ENCODE data around the gene IGSF11.
"Not testable (repeated sequence)": the region's sequence is repeated elsewhere in the genome, so short reads cannot be mapped to it uniquely, and the experiment has no call there.

IGSF11 gene

GRCh38 chr3:118886708-118887107 lies 147.9 kb downstream of the IGSF11 start:
- DNase-seq (ENCODE audit: low read depth in 2 of 2, low spot score in 1 of 2) = no peak

GRCh38 chr3:118884748-118885206 lies 149.9 kb downstream of the IGSF11 start:
- DNase-seq (ENCODE audit: low read depth in 2 of 2, low spot score in 1 of 2) = peak; percentile 17 to 58

- peak; percentile 12 to 47 for DNase-seq (ENCODE audit: low read depth in 2 of 2, low spot score in 1 of 2)
Measured at GRCh38 chr3:118882353-118882947, 152.2 kb downstream of the IGSF11 start.

GRCh38 chr3:118868051-118868450 lies 166.6 kb downstream of the IGSF11 start:
- no peak for DNase-seq (ENCODE audit: low read depth in 2 of 2, low spot score in 1 of 2)

GRCh38 chr3:118863731-118864322 lies 170.8 kb downstream of the IGSF11 start:
- DNase-seq (ENCODE audit: low read depth in 2 of 2, low spot score in 1 of 2) = no peak

GRCh38 chr3:118859950-118860349 lies 174.7 kb downstream of the IGSF11 start:
- DNase-seq (ENCODE audit: low read depth in 2 of 2, low spot score in 1 of 2) = no peak

- not testable (repeated sequence) for DNase-seq (ENCODE audit: low read depth in 2 of 2, low spot score in 1 of 2)
Measured at GRCh38 chr3:118851466-118852193, 183.0 kb downstream of the IGSF11 start.

- no peak for DNase-seq (ENCODE audit: low read depth in 2 of 2, low spot score in 1 of 2)
Measured at GRCh38 chr3:118850687-118851086, 184.0 kb downstream of the IGSF11 start.
